ENCODE measurements around the gene INHBA.

DNA sequence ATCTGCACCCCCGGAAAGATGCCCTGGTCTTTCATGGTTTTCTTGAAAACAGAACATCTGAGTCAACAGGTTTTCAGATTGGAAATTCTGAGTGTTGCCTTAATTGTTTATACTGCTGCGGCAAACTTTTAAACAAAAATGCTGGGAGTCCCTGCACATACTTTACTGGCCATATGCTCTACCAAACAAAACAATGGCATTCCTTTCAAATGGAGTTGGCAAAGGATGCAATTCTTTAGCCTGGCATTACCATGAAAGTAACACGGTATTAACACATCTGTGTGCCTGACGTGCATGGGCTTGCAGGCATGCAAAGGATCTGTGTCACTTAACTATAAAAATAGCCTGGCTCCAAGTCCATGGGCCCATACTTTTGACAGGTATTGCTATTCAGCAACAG lies 4.2 kb downstream of the INHBA start:
- TF ChIP-seq, protein P1, sequence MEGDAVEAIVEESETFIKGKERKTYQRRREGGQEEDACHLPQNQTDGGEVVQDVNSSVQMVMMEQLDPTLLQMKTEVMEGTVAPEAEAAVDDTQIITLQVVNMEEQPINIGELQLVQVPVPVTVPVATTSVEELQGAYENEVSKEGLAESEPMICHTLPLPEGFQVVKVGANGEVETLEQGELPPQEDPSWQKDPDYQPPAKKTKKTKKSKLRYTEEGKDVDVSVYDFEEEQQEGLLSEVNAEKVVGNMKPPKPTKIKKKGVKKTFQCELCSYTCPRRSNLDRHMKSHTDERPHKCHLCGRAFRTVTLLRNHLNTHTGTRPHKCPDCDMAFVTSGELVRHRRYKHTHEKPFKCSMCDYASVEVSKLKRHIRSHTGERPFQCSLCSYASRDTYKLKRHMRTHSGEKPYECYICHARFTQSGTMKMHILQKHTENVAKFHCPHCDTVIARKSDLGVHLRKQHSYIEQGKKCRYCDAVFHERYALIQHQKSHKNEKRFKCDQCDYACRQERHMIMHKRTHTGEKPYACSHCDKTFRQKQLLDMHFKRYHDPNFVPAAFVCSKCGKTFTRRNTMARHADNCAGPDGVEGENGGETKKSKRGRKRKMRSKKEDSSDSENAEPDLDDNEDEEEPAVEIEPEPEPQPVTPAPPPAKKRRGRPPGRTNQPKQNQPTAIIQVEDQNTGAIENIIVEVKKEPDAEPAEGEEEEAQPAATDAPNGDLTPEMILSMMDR (IDR thresholded peaks at IDR 0.05; ENCODE audit: low read length), result no peak
- no peak for TF ChIP-seq EZH2 (IDR thresholded peaks at IDR 0.05; ENCODE audit: borderline replicate concordance, low read length)
